HEK293T (cell line): ENCODE data around the gene NTNG2.

ENCODE experiments used
- ARNT ChIP-seq: fragments of 450-650 bp; IDR thresholded peaks from 2 replicates; pipeline ENCODE4 v1.6.1; 2017; ENCODE audit warnings: mild to moderate bottlenecking
- BHLHE40 ChIP-seq: fragments of 450-650 bp; IDR thresholded peaks from 2 replicates; pipeline ENCODE4 v1.6.1; 2016; ENCODE audit warnings: mild to moderate bottlenecking, moderate library complexity, borderline replicate concordance
- ELF4 ChIP-seq: fragments of 450-650 bp; IDR thresholded peaks from 2 replicates; pipeline ENCODE4 v1.6.1; 2017; ENCODE audit warnings: antibody characterized with exemption
- FOXA1 ChIP-seq: fragments of 450-650 bp; IDR thresholded peaks from 2 replicates; pipeline ENCODE4 v1.6.1; 2016; ENCODE audit warnings: mild to moderate bottlenecking
- FOXK2 ChIP-seq: fragments of 450-650 bp; IDR thresholded peaks from 2 replicates; pipeline ENCODE4 v1.6.1; 2016; ENCODE audit warnings: mild to moderate bottlenecking
- FOXM1 ChIP-seq: fragments of 450-650 bp; IDR thresholded peaks from 2 replicates; pipeline ENCODE4 v1.6.1; 2017; ENCODE audit warnings: mild to moderate bottlenecking, borderline replicate concordance
- HDGF ChIP-seq: fragments of 450-650 bp; IDR thresholded peaks from 2 replicates; pipeline ENCODE4 v1.6.1; 2017; ENCODE audit warnings: antibody characterized with exemption, borderline replicate concordance
- L3MBTL2 ChIP-seq: fragments of 450-650 bp; conservative IDR thresholded peaks from 2 replicates; pipeline ENCODE4 v1.6.1; 2016; ENCODE audit warnings: mild to moderate bottlenecking
- LEF1 ChIP-seq: fragments of 450-650 bp; IDR thresholded peaks from 2 replicates; pipeline ENCODE4 v1.6.1; 2017; ENCODE audit warnings: mild to moderate bottlenecking, borderline replicate concordance
- NFRKB ChIP-seq: fragments of 450-650 bp; IDR thresholded peaks from 2 replicates; pipeline ENCODE4 v1.6.1; 2016; ENCODE audit warnings: mild to moderate bottlenecking, moderate library complexity
- SP1 ChIP-seq: fragments of 450-650 bp; IDR thresholded peaks from 2 replicates; pipeline ENCODE4 v1.6.1; 2017
- SUZ12 ChIP-seq: fragments of 450-650 bp; IDR thresholded peaks from 2 replicates; pipeline ENCODE4 v1.6.1; 2016; ENCODE audit warnings: mild to moderate bottlenecking
- TARDBP ChIP-seq: fragments of 450-650 bp; IDR thresholded peaks from 2 replicates; pipeline ENCODE4 v1.6.1; 2016
- ZNF384 ChIP-seq: fragments of 450-650 bp; IDR thresholded peaks from 2 replicates; pipeline ENCODE4 v1.6.1; 2016

DNA sequence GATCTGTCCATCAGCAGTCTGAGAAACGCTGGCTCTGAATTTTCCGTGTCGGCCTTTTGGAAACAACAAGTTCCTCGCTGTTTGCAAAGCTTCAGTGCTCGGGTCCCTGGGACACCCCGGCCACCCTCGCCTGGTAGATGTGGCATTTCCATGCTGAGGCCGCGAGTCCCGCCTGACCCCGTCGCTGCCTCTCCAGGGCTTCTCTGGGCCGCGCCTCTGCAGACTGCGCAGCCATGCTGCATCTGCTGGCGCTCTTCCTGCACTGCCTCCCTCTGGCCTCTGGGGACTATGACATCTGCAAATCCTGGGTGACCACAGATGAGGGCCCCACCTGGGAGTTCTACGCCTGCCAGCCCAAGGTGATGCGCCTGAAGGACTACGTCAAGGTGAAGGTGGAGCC, 4.7 kb downstream of the NTNG2 start:
- no peak for TF ChIP-seq HDGF
- no peak for TF ChIP-seq LEF1
- TF ChIP-seq BHLHE40 = no peak
- TF ChIP-seq SP1 = no peak
- no peak for TF ChIP-seq ELF4
- TF ChIP-seq FOXA1 = no peak
- TF ChIP-seq SUZ12 = no peak
- TF ChIP-seq FOXK2 = no peak
- no peak for TF ChIP-seq ZNF384
- no peak for TF ChIP-seq L3MBTL2
- no peak for TF ChIP-seq FOXM1
- no peak for TF ChIP-seq ARNT
- no peak for TF ChIP-seq TARDBP
- no peak for TF ChIP-seq NFRKB
